ENCODE data around the gene NPAS2. TPM values are rescaled to one million over a fixed set of nuclear protein-coding genes. Genes with fewer than 3 reads are reported as not detected.

NPAS2 gene
- total and polyA plus RNA-seq, 2 donors (not counting 3 experiments of a cell fraction or from before 2014, with no cell fraction given), result 29.0 to 53.9 TPM

- no TSS peak for BruUV-seq (replicated peaks)
- H3K4me2 ChIP-seq (ENCODE audit: insufficient read depth, low read length), result no peak overlapping the region
- no peaks in the 10 kb centered on the region for H4K20me1 ChIP-seq (replicated peaks; ENCODE audit: control insufficient read depth, extremely low read depth, insufficient read depth, low read length)
- dilution Hi-C loops (cut with MboI; ENCODE audit: extremely low pct_ligation_motif_present, low sequenced_read_pairs), result loop anchor here (25.0 kb wide), 1 partner anchor 184 kb away; no protein-coding TSS in a partner anchor
- no peaks in the 10 kb centered on the region for H3K9me1 ChIP-seq (replicated peaks; ENCODE audit: control insufficient read depth, extremely low read depth, insufficient read depth, low read length)
- no peak overlapping the region for H3K27ac ChIP-seq (ENCODE audit: insufficient read depth, low read depth, low read length)
- H3K4me1 ChIP-seq (ENCODE audit: control insufficient read depth, extremely low read depth, insufficient read depth, low read length), result no peaks in the 10 kb centered on the region
- no peaks in the 10 kb centered on the region for H3K27me3 ChIP-seq (ENCODE audit: control insufficient read depth in 2 of 2, insufficient read depth in 2 of 2, low read length in 2 of 2)
- H3K79me2 ChIP-seq (ENCODE audit: control insufficient read depth, insufficient read depth, low read length), result no peaks in the 10 kb centered on the region
- POLR2A ChIA-PET, result interaction anchor here (0.5 kb wide), 1 partner anchor 748 kb away, joined by 8 read pairs; no protein-coding TSS in a partner anchor
- TF ChIP-seq MAX (IDR thresholded peaks at IDR 0.05; ENCODE audit: insufficient read depth, insufficient read length) (no peak), FOS (IDR thresholded peaks at IDR 0.05; ENCODE audit: borderline replicate concordance, insufficient read depth, low read length) (no peak), POLR2AphosphoS5 (IDR thresholded peaks at IDR 0.05; ENCODE audit: insufficient read depth, low read depth, low read length) (no peak), EZH2 (IDR thresholded peaks at IDR 0.05; ENCODE audit: borderline replicate concordance, low read depth, low read length, severe bottlenecking) (no peak), JUN (IDR thresholded peaks at IDR 0.05; ENCODE audit: borderline replicate concordance, insufficient read depth, insufficient read length, low read depth) (no peak), GATA2 (IDR thresholded peaks at IDR 0.05; ENCODE audit: insufficient read depth, insufficient read length, low read depth, low read length) (no peak), MYC (IDR thresholded peaks at IDR 0.05; ENCODE audit: low read depth, low read length) (no peak), CTCF (IDR thresholded peaks at IDR 0.05; ENCODE audit: extremely low read depth in 1 of 2, insufficient read depth in 1 of 2, low read depth in 1 of 2, low read length in 2 of 2) (no peak), POLR2A (IDR thresholded peaks at IDR 0.05; ENCODE audit: low read depth, low read length) (no peak)
- H3K4me3 ChIP-seq (replicated peaks in 1 of 3; ENCODE audit: insufficient read depth in 1 of 3, low read depth in 1 of 3, low read length in 3 of 3), result no peak overlapping the region
- DNase-seq (ENCODE audit: low read depth, low spot score) (no peak), FAIRE-seq (no peak)
- no peaks in the 10 kb centered on the region for H3K9me3 ChIP-seq (replicated peaks; ENCODE audit: control insufficient read depth, insufficient read depth, low read length)
- no peak overlapping the region for H3K9ac ChIP-seq (replicated peaks; ENCODE audit: extremely low read depth, insufficient read depth, low read length)
- intact Hi-C loops (cut with micrococcal nuclease), result no loop called here
- H2AFZ ChIP-seq (ENCODE audit: low read depth, low read length), result no peak overlapping the region
- CTCF ChIA-PET, result interaction anchor here (0.6 to 2.2 kb wide), 4 partner anchors 9 to 177 kb away, joined by 3 to 12 read pairs (median 8); no protein-coding TSS in a partner anchor
- peaks cover 14 to 16% of the 10 kb centered on the region in 2 experiments for H3K36me3 ChIP-seq (ENCODE audit: control insufficient read depth in 2 of 2, extremely low read depth in 1 of 2, insufficient read depth in 2 of 2, low read length in 2 of 2)
These were observed 207.9 kb downstream of the NPAS2 start for GRCh38 chr2:101027852-101028251.
